Calu3 (cell line): Measurements from ENCODE around the gene FKBP15. TPM values are rescaled to one million over a fixed set of nuclear protein-coding genes. Genes with fewer than 3 reads are reported as not detected.
"Not testable (repeated sequence)": the region's sequence is repeated elsewhere in the genome, so short reads cannot be mapped to it uniquely, and the experiment has no call there.

Experiments
- BruUV-seq: library from RNA; stranded (reverse); fragments of 400-500 nt; replicated peaks from 2 replicates; lab custom pipeline; 2021; lab: Mats Ljungman, UMichigan
- CTCF ChIA-PET: fragments of 300-600 bp; sonication (Branson Sonifier 250); formaldehyde crosslinking; loops from one replicate; lab custom pipeline; 2022; ENCODE audit warnings: antibody characterized with exemption; lab: Charles Lee
- DNase-seq: peaks from one replicate; pipeline ENCODE4 v3.0.0; 2022
- H3K27ac Mint-ChIP-seq: one replicate; pipeline ENCODE4 v1.8.0; 2022; ENCODE audit warnings: mixed read lengths; ENCODE audit not compliant: unreplicated experiment
- H3K27me3 Mint-ChIP-seq: one replicate; pipeline ENCODE4 v1.8.0; 2022; ENCODE audit warnings: mixed read lengths; ENCODE audit not compliant: unreplicated experiment
- H3K36me3 Mint-ChIP-seq: one replicate; pipeline ENCODE4 v1.8.0; 2022; ENCODE audit warnings: mild to moderate bottlenecking, moderate library complexity, mixed read lengths; ENCODE audit not compliant: insufficient read depth, unreplicated experiment
- H3K4me1 Mint-ChIP-seq: one replicate; pipeline ENCODE4 v1.8.0; 2022; ENCODE audit warnings: mild to moderate bottlenecking, low read depth, mixed read lengths; ENCODE audit not compliant: unreplicated experiment
- H3K4me3 Mint-ChIP-seq: one replicate; pipeline ENCODE4 v1.8.0; 2022; ENCODE audit warnings: mild to moderate bottlenecking, low read depth, moderate library complexity, mixed read lengths; ENCODE audit not compliant: unreplicated experiment
- H3K9me3 Mint-ChIP-seq: one replicate; pipeline ENCODE4 v1.8.0; 2022; ENCODE audit warnings: low read depth, mixed read lengths; ENCODE audit not compliant: unreplicated experiment
- CTCF ChIP-seq: fragments of 200-600 bp; IDR thresholded peaks from one replicate; pipeline ENCODE4 v1.8.0; 2022; ENCODE audit warnings: antibody characterized with exemption; ENCODE audit not compliant: unreplicated experiment
- intact Hi-C: fragments of 100-400 bp; cut with micrococcal nuclease; formaldehyde crosslinking; loops from one replicate; pipeline ENCODE4 v1.10.0; 2022; ENCODE audit not compliant: unreplicated experiment
- total RNA-seq: library from RNA; stranded (reverse); gene quantifications from 2 replicates; pipeline ENCODE4 v1.2.3, GENCODE V29; 2022

Gene FKBP15
- total RNA-seq, 1 experiment from 2014 or later: 19.2 TPM

- Mint-ChIP-seq H3K4me3 (peak within 1 kb of the TSS; percentile 69), H3K27ac (no peak within 1 kb of the TSS), H3K9me3 (no peaks in the 10 kb centered on the region), H3K4me1 (peaks cover 9% of the 10 kb centered on the region), H3K27me3 (peaks cover 39% of the 10 kb centered on the region), H3K36me3 (peaks cover 15% of the 10 kb centered on the region)
- no TSS peak for BruUV-seq
- TF ChIP-seq CTCF: peak; percentile 34
- DNase-seq: peak; percentile 86
- intact Hi-C loops: no loop called here
- CTCF ChIA-PET: interaction anchor here (0.5 to 1.1 kb wide), 3 partner anchors 10 to 147 kb away, joined by 3 read pairs; no protein-coding TSS in a partner anchor
Observed at GRCh38 chr9:113150670-113151611, 70.1 kb downstream of the FKBP15 start, which contains the start of gene SLC31A2. SLC31A2 (plus strand) TSS chr9:113151007; CDS start chr9:113151075, 68 bp downstream.

DNA sequence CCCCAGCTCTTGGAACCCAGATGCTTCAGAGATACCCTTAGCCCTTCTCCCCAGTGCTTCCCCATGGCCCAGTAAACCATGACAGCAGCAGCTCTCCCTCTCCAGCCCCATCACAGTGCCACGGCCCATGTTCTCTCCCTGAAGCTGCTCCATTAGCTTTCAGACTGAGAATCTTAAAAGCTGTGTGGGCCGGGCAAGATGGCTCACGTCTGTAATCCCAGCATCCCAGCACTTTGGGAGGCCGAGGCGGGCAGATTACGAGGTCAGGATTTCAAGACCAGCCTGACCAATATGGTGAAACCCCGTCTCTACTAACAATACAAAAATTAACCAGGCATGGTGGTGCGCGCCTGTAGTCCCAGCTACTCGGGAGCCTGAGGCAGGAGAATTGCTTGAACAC, 71.5 kb downstream of the FKBP15 start:
- DNase-seq, H3K9me3 Mint-ChIP-seq, H3K4me1 Mint-ChIP-seq, H3K27ac Mint-ChIP-seq, intact Hi-C loops, H3K4me3 Mint-ChIP-seq, CTCF ChIA-PET, BruUV-seq: not testable (repeated sequence)
- Mint-ChIP-seq H3K27me3 (peaks cover 53% of the 10 kb centered on the region), H3K36me3 (peaks cover 15% of the 10 kb centered on the region)

- CTCF ChIA-PET: no interaction called here
- TF ChIP-seq CTCF: no peak
- intact Hi-C loops: no loop called here
- Mint-ChIP-seq H3K36me3 (peaks cover 15% of the 10 kb centered on the region), H3K9me3 (no peaks in the 10 kb centered on the region), H3K27ac (no peak overlapping the region), H3K4me3 (no peak overlapping the region), H3K27me3 (peaks cover 59% of the 10 kb centered on the region), H3K4me1 (peaks cover 9% of the 10 kb centered on the region)
- no TSS peak for BruUV-seq
- DNase-seq: no peak
Observed at GRCh38 chr9:113148781-113149510, 72.1 kb downstream of the FKBP15 start.

DNA sequence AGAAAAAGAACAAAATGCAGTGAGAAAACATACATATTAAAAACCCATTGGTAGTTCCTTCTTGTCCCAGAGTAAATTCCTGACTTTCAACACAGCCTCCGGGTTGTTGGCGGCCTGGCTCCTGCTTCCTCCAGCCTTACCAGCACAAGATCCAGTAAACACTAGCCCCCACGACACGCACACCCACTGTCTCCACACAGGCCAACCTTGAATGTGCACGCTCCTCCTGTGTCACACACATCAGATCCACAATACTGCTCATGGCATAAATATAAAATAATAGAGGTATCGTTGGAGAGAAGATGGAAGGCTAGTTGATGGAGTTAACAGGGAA, 72.7 kb downstream of the FKBP15 start:
- H3K27ac Mint-ChIP-seq: no peak overlapping the region
- CTCF ChIA-PET: no interaction called here

More for the DNA sequence above, 72.7 kb downstream of the FKBP15 start:
- TF ChIP-seq CTCF: no peak
- Mint-ChIP-seq H3K4me3 (no peak overlapping the region), H3K27me3 (peaks cover 63% of the 10 kb centered on the region), H3K36me3 (peaks cover 15% of the 10 kb centered on the region), H3K9me3 (no peaks in the 10 kb centered on the region), H3K4me1 (peaks cover 9% of the 10 kb centered on the region)
- DNase-seq: no peak
- intact Hi-C loops: no loop called here
- no TSS peak for BruUV-seq
